Fibroblast of peridontal ligament (primary cell): ENCODE data around the gene RPP25L.

Experiments used
- DNase-seq: peaks from one replicate; pipeline ENCODE4 v3.0.0-alpha.2; 2010; ENCODE audit errors: extremely low read depth

RPP25L gene

GRCh38 chr9:34637356-34638137 is 25.6 kb upstream of the RPP25L start, which contains the start of gene SIGMAR1:
TSS of gene SIGMAR1 (minus strand) at chr9:34637787. CDS start at chr9:34637697, 90 bp downstream.
- peak; percentile 85 for DNase-seq

GRCh38 chr9:34636791-34637355 is 25.0 kb upstream of the RPP25L start:
- no peak for DNase-seq

DNA sequence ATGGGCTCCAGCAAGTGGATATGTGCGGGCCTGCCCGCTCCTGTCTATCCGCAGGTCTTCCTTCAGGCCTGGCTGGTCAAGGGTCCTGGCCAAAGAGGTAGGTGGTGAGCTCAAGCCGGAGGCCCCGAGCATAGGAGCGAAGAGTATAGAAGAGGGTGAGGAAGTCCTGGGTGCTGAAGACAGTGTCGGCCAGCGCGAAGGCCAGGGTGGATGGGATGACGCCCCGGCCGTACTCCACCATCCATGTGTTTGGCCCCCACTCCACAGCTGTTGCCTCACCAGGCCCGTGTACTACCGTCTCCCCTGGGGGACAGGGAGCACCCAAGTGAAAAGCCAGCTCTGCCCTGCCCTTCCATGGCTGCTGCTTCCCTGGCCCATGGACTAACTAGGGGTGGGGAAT is 23.7 kb upstream of the RPP25L start:
- no peak for DNase-seq

DNA sequence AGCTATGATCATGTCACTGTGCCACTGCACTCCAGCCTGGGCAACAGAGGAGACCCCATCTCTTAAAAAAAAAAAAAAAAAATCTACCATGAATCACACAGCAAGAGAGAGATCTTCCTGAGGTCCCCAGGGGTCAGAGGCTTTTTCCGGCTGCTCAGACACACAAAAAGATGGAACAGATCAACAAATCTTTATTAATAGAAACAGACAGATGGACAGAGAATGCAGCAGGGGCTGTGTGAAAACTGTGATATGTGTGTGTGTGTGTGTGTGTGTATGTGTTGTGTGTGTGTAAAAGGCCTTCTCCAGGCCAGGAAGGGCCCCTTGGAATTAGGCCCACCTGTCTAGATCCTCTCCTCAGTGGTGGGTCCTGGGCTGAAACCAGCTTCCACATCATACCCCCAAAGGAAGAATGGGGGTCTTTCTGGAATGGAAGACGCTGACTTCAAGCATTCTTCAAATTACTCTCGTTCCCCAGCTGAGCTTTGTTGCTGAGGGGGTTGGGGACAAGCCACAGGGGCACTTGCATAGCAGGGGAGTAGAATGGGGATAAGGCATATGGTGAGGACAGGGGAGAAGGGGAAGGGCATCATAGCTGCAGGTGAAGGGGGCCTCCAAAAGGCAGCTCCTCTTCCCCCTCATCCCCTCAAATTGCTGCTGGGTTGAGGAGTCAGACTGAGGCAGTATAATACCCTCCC is 22.8 kb upstream of the RPP25L start:
- no peak for DNase-seq

GRCh38 chr9:34633851-34634550 is 22.1 kb upstream of the RPP25L start:
- DNase-seq, result peak; percentile 64

DNA sequence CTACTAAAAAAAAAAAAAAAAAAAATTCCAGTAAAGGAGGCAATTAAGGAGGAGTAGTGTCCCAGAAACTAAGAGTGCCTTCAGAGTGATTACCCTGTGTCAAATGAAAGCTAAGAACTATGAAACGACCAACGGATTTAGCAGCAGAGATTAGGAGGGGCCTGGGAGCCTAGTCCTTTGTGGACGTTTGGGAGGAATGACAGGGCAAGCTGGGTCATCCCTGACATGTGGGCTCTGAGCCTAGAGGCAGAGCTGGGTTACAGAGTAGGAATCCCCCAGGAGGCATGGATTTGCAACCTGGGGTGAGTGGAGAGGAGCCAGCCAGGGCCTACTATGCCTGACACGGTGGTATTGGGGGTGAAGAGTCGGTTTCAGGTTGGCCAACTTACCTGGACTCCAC is 21.3 kb upstream of the RPP25L start:
- no peak for DNase-seq

DNA sequence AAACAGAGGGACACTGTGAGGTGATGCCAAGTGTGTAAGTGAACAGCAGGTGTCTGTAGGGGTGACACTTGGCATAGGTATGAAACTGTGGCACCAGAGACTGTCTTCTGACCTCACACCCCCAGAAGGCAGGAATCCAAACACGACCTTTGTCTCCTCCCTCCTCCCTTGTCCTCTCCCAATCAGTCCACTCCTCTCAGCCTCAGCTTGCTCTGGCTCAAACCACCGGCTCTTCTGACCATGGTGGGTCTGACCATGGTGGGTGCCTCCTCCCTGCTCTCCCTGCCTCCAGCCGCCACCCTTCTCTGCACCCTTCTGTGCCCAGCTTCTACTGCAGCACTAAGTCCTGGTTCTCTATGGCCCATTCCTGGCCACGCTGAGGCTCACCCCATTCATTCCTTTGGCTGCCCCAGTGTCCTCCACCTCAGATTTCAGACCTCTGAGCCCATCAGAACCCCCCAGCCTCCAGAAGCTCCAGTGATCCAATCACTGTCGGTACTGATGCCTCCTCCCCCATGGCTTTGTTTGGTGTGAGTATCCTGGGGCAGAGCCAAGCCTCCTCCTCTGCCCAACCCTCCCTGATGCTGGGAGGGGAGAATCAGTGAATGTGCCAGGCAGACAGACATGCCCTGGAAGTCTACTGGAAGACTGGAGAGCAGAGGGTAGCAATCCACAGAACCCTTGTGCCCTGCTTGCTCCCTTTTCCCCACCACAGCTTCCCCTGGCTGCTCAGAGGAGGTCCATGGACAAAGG is 18.7 kb upstream of the RPP25L start:
- no peak for DNase-seq

GRCh38 chr9:34629491-34629808 is 17.6 kb upstream of the RPP25L start:
- no peak for DNase-seq

DNA sequence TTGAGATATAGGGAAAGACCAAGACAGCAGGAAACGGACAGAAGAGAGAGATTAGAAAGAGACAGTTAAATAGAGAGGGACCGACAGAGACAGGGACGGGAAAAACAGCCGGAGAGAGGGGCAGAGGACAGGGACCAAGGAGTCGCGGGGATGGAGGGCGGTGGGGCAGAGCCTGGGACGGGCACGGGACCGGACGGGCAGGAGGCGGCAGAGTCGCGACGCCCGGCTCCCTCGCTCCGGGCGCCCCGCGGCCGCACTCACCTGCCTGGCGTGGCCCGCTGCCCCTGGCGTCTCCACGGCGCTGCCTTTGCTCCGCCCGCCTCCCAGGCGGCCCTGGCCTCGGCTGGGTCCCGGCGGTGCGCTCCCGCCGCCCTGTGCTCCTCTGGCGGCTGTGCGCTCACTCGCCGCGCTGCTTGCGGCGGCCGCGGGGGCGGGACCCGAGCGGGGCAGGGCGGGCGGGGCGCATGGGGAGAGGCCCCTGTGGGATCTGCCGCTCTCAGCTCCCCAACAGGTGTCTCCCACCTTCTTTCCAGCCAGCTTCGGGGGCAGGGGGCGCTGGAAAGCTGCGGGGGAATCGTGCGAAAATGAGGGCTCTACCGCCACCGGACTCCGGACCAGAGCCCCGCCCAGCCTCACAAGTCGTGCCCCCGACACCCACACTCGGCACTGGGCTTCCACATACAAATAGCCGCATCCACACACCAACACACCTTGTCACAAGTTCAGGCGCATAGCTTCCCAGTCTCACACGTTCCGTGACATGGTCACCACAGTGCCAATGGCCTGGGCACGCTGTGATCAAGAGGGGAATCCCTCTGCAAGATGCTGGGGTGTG is 17.0 kb upstream of the RPP25L start, which contains the start of gene ARID3C:
Gene ARID3C, minus strand, starts transcription at position 411 of the 835 bp plus-strand sequence. CDS start 1,052 bp downstream, outside the sequence.
- no peak for DNase-seq

DNA sequence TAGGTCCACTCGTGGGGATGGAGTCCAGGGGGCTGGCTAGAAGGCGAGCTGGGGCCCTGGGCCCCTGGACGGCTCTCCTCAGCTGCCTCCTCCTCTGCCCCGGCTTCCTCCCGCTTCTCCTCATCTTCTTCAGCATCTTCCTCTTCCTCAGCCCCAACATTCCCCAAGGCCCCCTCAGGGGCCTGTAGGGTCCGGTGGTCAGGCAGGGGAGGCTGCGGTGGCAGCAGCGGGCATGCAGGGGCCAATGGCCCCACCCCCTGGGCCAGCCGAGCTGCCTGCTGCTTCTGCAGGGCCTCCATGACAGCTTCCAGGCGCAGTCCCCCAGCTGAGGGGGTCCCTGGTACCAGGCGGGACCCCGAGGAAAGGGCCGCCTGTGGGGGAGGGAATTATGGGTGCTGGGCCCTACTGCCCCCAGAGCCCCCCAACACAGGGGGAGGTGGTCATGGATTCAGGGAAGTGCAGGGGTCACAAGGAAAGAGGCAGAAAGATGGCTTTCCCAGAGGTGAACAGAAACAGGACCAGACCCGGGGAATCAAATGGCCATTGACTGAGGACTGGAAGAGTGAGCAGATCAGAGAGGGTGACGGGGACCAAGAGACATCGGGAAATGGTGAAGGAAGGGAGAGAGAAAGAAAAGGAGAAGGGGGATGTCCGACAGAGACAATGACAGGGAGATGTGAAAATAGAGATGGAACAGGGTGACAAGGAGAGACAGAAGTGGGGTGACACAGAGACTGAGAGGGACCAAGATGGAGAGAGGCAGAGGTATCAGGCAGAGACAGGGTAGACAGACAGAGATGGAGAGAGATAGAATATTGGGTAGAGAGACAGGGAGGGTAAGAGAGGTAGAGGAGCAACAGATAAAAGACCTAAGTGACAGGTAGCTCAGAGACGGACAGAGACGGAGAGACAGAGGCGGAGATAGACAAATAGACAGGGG is 16.1 kb upstream of the RPP25L start:
- DNase-seq, result no peak

GRCh38 chr9:34625186-34625486 is 13.2 kb upstream of the RPP25L start:
- DNase-seq, result no peak

DNA sequence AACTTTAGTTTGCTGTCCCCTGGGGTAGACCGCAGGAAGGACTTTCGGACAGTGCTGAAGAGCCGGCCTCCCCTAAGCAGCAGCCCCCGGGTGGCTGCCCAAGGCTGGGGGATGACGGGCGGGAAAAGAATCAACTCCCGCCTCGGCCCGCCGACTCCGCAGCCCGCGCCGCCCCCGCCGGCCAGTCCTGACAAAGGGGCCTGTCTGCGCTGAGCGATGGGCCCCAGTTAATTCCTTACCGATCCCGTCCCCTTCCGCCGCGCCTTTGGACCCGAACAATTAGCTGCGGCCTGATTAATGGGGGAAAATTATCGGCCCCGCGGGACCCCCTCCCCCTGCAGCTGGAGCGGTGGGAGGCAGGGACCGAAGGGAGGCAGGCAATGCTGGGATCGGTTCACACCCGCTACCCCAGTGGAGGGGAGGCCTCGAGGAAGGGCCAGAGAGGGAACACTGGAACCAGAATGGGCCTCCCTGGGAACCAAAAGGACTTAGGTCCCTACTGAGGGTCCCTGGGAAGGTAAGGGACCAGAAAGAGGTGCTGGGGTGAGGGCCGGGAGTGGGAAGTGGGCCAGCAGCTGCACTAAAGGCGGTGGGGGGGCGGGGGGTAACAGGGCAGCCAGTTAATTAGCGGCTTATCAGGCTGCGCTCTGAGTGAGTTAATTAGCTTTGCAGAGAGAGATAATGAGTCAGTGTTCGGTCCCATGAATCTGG is 12.7 kb upstream of the RPP25L start:
- DNase-seq, result no peak

DNA sequence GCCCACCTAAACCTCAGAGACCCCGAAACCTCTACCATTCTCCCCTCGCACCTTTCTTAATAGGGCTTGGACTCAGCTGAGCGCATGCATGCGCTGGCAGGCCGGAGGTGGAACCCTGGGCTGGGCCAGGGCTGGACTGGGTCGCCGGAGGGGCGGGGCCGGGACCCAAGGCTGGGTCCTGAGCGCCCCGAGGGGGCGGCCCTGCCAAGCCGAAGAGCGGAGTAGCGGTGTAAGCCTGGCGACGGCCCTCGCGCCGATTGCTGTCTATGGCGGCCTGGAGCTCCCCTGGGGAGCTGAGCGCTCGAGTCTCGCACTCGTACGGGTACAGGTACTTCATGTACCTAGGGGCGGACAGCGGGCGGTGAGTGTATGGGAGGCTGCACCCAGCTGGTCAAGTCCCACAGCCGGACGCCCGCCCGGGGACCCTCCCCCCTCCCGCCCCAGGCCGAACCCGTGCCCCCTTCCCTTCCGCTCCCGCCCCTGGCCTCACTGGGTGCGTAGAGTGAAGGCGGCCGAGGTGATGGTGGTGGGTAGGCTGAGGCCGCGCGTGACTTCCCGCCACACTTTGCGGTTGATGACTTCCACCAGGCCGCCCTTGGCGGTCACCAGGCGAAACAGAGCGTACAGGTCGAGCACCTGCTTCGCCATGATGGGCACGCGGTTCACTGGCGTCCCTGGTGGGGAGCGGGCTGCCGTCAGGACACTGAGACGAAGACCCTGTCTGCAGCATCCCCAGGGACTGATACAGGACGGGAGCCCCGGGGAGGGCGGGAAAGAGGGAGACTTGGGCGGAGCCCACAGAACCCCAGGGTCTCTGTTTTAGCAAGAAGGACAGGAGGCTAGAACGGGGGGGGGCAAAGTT is 11.7 kb upstream of the RPP25L start:
- DNase-seq, result no peak

- DNase-seq, result peak; percentile 95
These were observed 8.4 kb upstream of the RPP25L start, which contains the start of gene DCTN3 for GRCh38 chr9:34620061-34620994. TSS of gene DCTN3 (minus strand) at chr9:34620495. CDS start at chr9:34620464, 31 bp downstream.

- no peak for DNase-seq
These were observed 3.2 kb upstream of the RPP25L start for GRCh38 chr9:34615132-34615531.

DNA sequence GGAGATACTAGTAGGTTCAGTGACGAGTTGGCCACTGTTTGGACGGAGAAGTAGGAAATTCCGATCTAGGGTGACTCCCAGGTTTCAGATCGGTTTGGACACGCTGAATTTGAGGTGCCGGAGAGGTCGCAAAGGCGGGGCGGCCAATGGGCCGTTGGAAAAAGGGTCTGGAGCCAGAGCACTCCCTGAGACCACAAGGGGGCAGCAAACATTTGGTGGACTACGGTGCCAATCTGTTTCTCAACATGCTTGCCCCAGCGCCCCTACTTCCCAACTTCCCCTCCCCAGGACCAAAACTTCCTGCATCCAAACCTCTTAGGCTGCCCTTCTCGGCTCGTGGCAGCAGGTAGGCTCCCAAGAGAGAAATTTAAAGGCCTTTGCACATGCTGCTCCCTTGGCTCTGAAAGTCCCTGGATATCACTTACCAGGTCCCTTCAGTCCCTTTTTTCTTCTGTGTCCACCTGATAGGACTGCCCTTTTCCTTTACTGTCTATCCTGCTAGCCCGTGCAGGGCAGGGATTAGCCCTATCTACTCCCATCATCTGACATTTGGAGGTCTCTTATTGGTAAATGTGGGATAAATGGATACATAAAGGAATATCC is 992 bp upstream of the RPP25L start:
- DNase-seq, result peak; percentile 73
